GM19397 (cell line): ENCODE data around the gene TRIM14.

ENCODE experiments used
- ATAC-seq: cut with Tn5 transposase; IDR thresholded peaks from one replicate; pipeline ENCODE4 v1.9.1; 2021; ENCODE audit warnings: mild to moderate bottlenecking, moderate library complexity; ENCODE audit not compliant: unreplicated experiment

TRIM14 gene

GRCh38 chr9:98118640-98119601 is at the start of gene TRIM14:
Gene TRIM14 (minus strand): TSS chr9:98119222. CDS start chr9:98119188, 34 bp downstream.
- peak; percentile 62 for ATAC-seq

- no peak for ATAC-seq
These were observed 49.2 kb upstream of the TRIM14 start for GRCh38 chr9:98168153-98168780.

- ATAC-seq = no peak
These were observed 45.9 kb upstream of the TRIM14 start for GRCh38 chr9:98164912-98165311.

- no peak for ATAC-seq
These were observed 43.6 kb upstream of the TRIM14 start for GRCh38 chr9:98162613-98163012.

GRCh38 chr9:98161851-98162250 is 42.8 kb upstream of the TRIM14 start:
- ATAC-seq = no peak

- no peak for ATAC-seq
These were observed 40.8 kb upstream of the TRIM14 start for GRCh38 chr9:98159790-98160189.

- ATAC-seq = no peak
These were observed 40.3 kb upstream of the TRIM14 start for GRCh38 chr9:98159301-98159700.

GRCh38 chr9:98158071-98158831 is 39.2 kb upstream of the TRIM14 start:
- no peak for ATAC-seq

GRCh38 chr9:98157372-98157771 is 38.4 kb upstream of the TRIM14 start:
- no peak for ATAC-seq

- no peak for ATAC-seq
These were observed 35.7 kb upstream of the TRIM14 start for GRCh38 chr9:98154678-98155077.

- no peak for ATAC-seq
These were observed 33.5 kb upstream of the TRIM14 start for GRCh38 chr9:98152526-98152925.

- ATAC-seq = no peak
These were observed 31.7 kb upstream of the TRIM14 start for GRCh38 chr9:98150721-98151120.

- ATAC-seq = no peak
These were observed 31.1 kb upstream of the TRIM14 start for GRCh38 chr9:98150164-98150563.

- ATAC-seq = no peak
These were observed 30.4 kb upstream of the TRIM14 start for GRCh38 chr9:98149422-98149821.

GRCh38 chr9:98148486-98148885 is 29.5 kb upstream of the TRIM14 start:
- no peak for ATAC-seq

GRCh38 chr9:98147582-98147981 is 28.6 kb upstream of the TRIM14 start:
- ATAC-seq = no peak

- no peak for ATAC-seq
These were observed 27.3 kb upstream of the TRIM14 start for GRCh38 chr9:98146101-98146991.

- no peak for ATAC-seq
These were observed 25.6 kb upstream of the TRIM14 start for GRCh38 chr9:98144631-98145030.

GRCh38 chr9:98144076-98144475 is 25.1 kb upstream of the TRIM14 start:
- ATAC-seq = no peak

GRCh38 chr9:98142925-98143481 is 24.0 kb upstream of the TRIM14 start:
- no peak for ATAC-seq
